BJ (cell line): Measurements from ENCODE around the gene ZNF70. TPM values are rescaled to one million over a fixed set of nuclear protein-coding genes. Genes with fewer than 3 reads are reported as not detected.

ENCODE experiments used
- CTCF ChIA-PET: fragments of 350-600 bp; formaldehyde crosslinking; extraction: SDS; loops from one replicate; lab custom pipeline; 2021; ENCODE audit warnings: antibody characterized with exemption, inconsistent platforms; lab: Yijun Ruan, JAX
- POLR2A ChIA-PET: fragments of 300-600 bp; sonication (Branson Sonifier 250); formaldehyde crosslinking; extraction: SDS; loops from one replicate; lab custom pipeline; 2021; ENCODE audit warnings: antibody characterized with exemption; lab: Charles Lee
- DNase-seq: peaks from one replicate; pipeline ENCODE4 v3.0.0-alpha.2; 2011; ENCODE audit warnings: low read depth
- H3K27me3 ChIP-seq: 2 replicates; pipeline ENCODE4 v1.6.0; 2011; ENCODE audit warnings: low read length; ENCODE audit not compliant: control insufficient read depth, insufficient read depth
- H3K36me3 ChIP-seq: 2 replicates; pipeline ENCODE4 v1.5.1; 2011; ENCODE audit warnings: low read length; ENCODE audit not compliant: control insufficient read depth, insufficient read depth
- H3K4me3 ChIP-seq: 2 replicates; pipeline ENCODE4 v1.5.1; 2011; ENCODE audit warnings: low read depth, mild to moderate bottlenecking, control low read depth, low read length
- CTCF ChIP-seq: IDR thresholded peaks from 2 replicates; pipeline ENCODE4 v1.5.1; 2011; ENCODE audit warnings: low read depth, mild to moderate bottlenecking, control low read depth, inconsistent platforms, low read length, moderate library complexity; ENCODE audit not compliant: insufficient read depth
- polyA plus RNA-seq: library from polyadenylated mRNA; depleted of rRNA; stranded (reverse); fragments of >200 nt; gene quantifications from 2 replicates; pipeline ENCODE4 v1.2.3, GENCODE V29; 2011

The ZNF70 gene
- polyA plus RNA-seq, 1 experiment: 1.4 TPM

DNA sequence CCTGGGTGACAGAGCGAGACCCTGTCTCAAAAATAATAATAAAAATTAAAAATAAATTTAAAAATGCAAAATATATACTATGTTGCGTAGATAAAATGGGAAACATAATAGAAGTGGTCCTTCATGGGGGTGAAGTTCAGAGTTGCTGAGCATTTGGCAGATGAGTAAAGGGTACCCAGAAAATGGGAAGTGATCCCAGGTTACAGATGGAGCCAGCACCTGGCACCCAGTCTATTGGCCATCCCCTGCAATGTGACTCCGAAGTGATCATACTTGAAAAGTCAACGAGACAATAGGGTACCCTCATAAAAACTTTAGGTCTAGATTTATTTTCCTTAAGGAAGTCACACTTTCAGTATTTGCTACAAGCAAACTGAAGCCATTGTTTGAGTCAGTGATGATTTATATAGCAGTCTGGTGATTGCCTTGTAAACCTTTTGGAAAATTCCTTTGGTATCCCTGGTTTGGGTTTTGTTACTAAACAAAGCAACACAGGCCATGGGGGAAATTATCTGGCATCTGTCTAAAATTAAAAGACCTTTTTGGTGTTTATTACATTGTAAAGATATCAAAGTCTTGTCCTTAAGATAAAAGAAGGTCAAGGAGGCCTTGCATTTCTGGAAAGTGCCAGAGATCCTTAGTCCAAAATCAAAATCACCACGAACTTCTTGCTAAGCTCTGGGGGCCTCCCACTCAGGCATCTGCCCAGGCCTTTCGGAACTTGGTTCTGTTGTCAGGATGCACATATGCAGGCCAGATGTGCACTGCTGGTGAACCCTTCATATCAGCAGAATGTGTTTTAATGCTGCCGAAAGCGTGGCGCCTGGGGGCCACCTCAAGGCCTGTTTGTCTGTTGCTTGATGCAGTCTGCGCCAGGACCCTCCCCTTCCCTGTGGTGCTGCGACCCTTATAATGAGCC lies 40.2 kb upstream of the ZNF70 start:
- ChIA-PET CTCF (interaction anchor here (1.4 kb wide), 1 partner anchor 23 kb away, joined by 3 read pairs; the partner anchor contains the start of gene CHCHD10), POLR2A (interaction anchor here (0.6 kb wide), 1 partner anchor 67 kb away, joined by 4 read pairs; the partner anchor contains the start of gene SLC2A11)
- Histone ChIP-seq H3K36me3 (peaks cover 6% of the 10 kb centered on the region), H3K27me3 (no peaks in the 10 kb centered on the region), H3K4me3 (no peak overlapping the region)
- DNase-seq: peak; percentile 86
- no peak for TF ChIP-seq CTCF

DNA sequence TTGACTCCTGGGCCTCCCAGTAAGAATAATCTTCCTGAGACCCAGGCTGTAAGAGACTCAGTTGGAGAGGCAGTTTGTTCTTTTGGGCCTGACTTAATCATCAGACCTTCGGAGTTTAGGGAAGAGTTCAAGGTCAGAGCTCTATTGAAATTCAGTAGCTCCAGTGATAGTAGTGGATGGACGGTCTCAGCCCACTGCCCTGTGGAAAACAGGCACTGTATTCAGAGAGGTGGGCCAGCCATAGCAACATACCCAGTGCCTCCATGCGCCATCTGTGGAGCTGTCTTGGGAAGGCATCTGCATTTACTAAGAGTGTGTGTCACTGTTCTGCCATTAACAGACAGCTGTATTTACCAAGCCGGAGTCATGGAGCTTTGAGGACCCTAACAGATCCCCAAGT lies 38.7 kb upstream of the ZNF70 start:
- Histone ChIP-seq H3K27me3 (no peaks in the 10 kb centered on the region), H3K36me3 (peaks cover 6% of the 10 kb centered on the region), H3K4me3 (no peak overlapping the region)
- no peak for DNase-seq
- POLR2A ChIA-PET: no interaction called here
- CTCF ChIA-PET: interaction anchor here (0.9 to 1.7 kb wide), 6 partner anchors 7 to 400 kb away, joined by 3 to 5 read pairs (median 4); no protein-coding TSS in a partner anchor
- peak; percentile 24; the same call in 1 of the 2 replicates for TF ChIP-seq CTCF

DNA sequence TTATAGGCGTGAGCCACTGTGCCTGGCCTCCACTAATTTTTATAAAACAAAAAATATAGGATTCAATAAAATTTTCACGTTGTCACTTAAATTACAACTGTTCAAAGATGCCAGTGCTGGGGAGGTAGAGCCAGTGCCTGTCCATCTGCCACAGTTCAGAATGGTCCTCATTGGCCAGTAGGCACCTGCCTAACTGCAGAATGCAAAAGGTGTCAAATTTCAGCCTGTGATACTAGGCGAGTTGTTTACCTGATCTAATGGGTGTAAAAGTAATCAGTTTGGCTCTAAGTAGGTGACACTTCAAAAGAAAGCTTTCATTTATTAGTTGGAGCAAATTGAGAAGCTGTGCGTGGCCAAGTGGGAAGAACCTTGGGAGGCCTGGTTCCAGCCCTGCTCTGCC lies 38.2 kb upstream of the ZNF70 start:
- no peak for DNase-seq
- Histone ChIP-seq H3K27me3 (no peaks in the 10 kb centered on the region), H3K4me3 (no peak overlapping the region), H3K36me3 (peaks cover 6% of the 10 kb centered on the region)
- POLR2A ChIA-PET: no interaction called here
- CTCF ChIA-PET: interaction anchor here (0.6 to 1.7 kb wide), 7 partner anchors 8 to 400 kb away, joined by 3 to 5 read pairs (median 4); no protein-coding TSS in a partner anchor
- TF ChIP-seq CTCF: no peak

- DNase-seq: no peak
- POLR2A ChIA-PET: no interaction called here
- H3K27me3 ChIP-seq: no peaks in the 10 kb centered on the region
- peaks cover 6% of the 10 kb centered on the region for H3K36me3 ChIP-seq
- H3K4me3 ChIP-seq: peak overlapping the region; percentile 93
- no peak for TF ChIP-seq CTCF
- CTCF ChIA-PET: interaction anchor here (0.7 to 1.7 kb wide), 3 partner anchors 9 to 60 kb away, joined by 3 to 4 read pairs (median 3); no protein-coding TSS in a partner anchor
These were observed 37.0 kb upstream of the ZNF70 start for GRCh38 chr22:23787910-23788309.

DNA sequence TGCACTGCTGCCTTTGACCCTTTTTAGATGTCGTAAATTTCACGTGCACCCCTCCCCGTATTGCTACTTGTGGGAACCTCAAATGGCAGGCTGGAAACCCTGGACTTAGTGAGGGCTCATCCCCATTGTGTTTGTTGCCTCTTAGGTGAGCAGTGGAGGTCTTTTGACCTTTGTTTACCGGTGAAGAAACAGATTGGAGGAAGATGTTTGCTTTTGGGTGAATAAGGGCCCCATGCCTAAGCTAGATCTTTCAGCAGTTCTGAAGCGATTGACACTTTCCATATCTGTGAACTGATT lies 36.6 kb upstream of the ZNF70 start:
- CTCF ChIA-PET: interaction anchor here (0.7 kb wide), 1 partner anchor 60 kb away, joined by 3 read pairs; no protein-coding TSS in a partner anchor
- Histone ChIP-seq H3K4me3 (peak overlapping the region; percentile 93), H3K36me3 (peaks cover 8% of the 10 kb centered on the region), H3K27me3 (no peaks in the 10 kb centered on the region)
- no peak for TF ChIP-seq CTCF
- POLR2A ChIA-PET: interaction anchor here (0.6 kb wide), 1 partner anchor 59 kb away, joined by 3 read pairs; no protein-coding TSS in a partner anchor
- DNase-seq: no peak
